Stimulated activated CD4-positive, alpha-beta T cell treated with anti-CD3 and anti-CD28 coated beads, Interleukin-12 subunit alpha, Interleukin-12 subunit beta, amount 100 ng/mL, for 4 hours (primary cell): Measurements from ENCODE around the gene SRMS.
"Not testable (repeated sequence)": the region's sequence is repeated elsewhere in the genome, so short reads cannot be mapped to it uniquely, and the experiment has no call there.

ENCODE experiments used
- DNase-seq: peaks from one replicate; pipeline ENCODE4 v3.0.0-alpha.2; 2020

Gene SRMS

DNA sequence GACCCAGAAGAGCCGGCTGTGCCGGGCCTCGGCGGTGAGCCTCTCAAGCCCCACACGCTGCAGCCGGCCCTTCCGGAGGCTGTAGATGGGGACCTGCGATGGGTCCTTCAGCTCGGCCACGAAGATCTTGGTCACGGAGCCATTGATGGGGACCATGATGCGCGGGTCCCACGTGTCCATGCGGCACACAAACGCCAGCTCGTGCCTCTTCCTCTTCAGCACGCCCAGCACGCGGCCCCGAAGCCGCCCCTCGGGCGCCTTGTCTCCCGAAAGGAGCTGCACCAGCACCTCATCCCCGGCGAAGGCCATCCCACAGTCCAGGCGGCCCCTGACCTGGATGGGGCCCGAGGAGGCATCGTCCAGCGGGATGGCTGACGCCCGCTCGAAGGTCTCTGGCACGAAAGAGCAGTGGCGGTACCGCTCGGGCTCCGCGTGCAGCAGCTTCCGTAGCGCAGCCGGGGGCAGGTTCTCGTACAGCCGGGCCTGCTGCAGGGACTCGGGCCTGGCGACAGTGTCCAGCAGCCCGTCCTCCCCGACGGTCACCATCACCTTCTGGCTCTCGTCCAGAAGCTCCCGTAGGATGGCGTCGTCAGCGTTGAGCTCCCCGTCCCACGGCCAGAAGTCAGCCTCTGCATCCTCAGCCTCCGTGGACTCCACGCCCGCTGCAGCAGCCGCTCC is 17.6 kb upstream of the SRMS start:
- DNase-seq, result no peak

- no peak for DNase-seq
Observed at GRCh38 chr20:63564036-63564810, 16.7 kb upstream of the SRMS start.

DNA sequence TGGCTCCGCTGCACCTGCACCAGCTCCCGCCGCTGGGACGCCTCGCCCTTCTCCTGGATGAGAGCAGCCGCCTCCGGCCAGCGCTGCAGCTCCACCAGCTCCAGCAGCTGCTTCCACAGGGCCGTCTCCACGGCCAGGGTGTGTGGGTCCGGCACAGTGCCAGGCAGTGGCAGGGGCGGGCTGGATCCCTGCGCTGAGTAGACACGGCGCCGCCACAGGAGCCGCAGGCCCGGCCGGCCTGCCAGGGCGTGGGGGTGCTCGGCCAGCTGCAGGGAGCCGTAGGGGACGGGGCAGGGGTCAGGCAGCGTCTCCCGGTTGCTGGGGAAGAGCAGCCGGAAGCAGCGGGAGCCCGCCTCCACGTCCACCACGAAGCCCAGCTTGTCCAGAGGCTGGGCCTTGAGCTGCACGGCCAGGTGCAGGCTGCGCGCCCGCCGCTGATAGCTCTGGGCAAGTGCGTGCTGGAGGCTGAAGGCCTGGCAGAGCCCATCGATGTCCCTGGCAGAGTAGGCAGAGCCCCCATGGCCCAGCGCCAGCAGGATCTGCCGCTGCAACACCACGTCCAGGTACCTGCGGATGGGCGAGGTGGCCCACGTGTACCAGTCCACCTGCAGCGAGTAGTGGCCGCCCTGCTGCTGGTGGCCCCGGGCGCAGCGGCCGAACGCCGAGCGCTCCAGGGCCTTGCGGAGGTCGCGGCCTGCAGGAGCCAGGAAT is 15.8 kb upstream of the SRMS start:
- no peak for DNase-seq

- no peak for DNase-seq
Observed at GRCh38 chr20:63562461-63563224, 15.1 kb upstream of the SRMS start.

DNA sequence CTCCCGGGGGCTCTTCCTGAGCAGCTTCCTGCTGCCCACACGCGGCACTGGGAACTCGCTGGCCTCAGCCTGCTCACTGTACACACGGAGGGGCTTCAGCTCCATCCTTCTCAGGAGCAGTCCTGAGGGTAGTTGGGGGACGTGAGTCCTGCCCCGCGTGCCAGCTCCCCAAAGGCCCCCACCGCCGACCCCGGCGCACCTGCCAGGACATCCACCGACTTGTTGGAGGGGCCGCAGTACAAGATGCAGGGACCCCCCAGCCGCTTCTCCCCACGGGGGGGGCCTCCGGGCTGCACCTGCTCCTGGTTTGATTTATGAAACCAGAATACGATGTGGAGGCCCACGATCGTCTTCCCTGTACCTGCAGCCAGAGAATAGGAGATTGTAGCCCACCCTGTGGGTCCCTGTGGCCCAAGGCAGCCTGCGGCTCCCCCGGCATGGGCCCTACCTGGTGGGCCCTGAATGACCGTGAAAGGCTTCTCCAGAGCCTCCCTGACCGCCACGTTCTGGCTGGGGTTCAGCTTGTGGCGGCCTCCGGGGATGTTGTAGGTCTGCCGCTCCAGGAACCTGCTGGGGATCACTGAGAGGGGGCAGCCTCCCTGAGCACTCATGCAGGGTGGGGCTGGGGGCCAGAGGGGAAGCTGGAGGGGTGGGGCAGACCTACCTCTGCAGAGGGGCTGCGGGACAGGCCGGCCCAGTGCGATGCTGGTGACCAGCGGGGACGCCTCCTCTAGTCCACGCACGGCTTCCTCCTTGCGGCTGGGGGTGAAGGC is 14.3 kb upstream of the SRMS start:
- no peak for DNase-seq

DNA sequence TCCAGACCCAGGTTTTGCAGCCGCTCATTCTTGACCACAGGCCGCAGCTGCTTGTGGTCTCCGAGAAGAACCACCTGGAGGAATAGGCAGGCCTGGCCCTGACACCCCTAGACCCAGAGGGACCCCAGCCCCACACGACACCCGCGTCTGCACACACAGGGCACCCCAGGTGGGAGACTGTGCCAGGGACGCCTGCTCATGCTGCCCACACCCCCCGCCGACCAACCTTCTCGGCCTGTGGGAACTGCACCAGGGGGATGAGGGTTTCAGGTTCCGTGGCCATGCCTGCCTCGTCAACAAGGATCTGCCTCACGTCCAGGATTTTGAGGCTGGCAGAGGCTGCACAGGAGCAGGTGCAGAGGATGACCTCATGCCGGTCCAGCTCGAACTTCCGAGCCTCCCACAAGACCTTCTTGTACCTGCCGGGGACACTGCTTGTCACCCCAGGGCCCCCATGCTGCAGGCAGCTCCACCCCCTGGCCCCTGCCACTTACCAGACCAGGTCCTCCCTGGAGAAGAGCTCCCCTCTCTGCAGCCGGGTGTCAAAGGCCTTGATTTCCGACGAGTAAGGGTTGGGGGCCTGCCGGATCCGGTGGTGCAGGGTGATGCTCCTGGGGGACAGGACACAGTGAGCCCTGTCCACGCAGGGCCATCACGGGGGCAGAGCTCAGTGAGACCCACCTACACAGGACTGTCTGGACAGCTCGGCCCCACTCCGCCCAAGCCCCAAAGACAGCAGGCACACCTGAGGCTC is 13.5 kb upstream of the SRMS start:
- no peak for DNase-seq

DNA sequence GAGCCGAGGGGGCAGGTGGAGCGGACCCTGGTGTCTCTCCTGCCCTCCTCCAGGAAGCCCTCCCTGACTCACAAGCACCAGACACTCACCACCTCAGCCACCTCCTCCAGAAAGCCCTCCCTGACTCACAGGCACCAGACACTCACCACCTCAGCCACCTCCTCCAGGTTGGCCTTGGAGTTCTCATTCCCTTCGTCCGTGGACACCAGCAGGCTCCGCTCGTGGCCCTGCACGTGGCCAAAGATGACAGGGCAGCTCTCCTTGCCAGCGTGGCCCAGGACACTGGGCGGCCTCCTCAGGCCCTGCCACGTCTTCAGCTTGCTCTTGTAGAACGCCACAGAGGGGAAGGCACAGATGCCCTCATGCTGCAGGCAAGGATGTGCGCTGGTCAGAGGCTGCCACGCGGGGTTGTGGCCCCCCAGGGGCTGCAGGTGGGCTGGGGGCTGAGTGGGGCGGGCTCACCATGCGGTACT is 12.8 kb upstream of the SRMS start:
- DNase-seq, result no peak

- not testable (repeated sequence) for DNase-seq
Observed at GRCh38 chr20:63559485-63560332, 12.2 kb upstream of the SRMS start.

- no peak for DNase-seq
Observed at GRCh38 chr20:63558804-63559484, 11.4 kb upstream of the SRMS start.

- DNase-seq, result no peak
Observed at GRCh38 chr20:63557481-63557891, 9.9 kb upstream of the SRMS start.

DNA sequence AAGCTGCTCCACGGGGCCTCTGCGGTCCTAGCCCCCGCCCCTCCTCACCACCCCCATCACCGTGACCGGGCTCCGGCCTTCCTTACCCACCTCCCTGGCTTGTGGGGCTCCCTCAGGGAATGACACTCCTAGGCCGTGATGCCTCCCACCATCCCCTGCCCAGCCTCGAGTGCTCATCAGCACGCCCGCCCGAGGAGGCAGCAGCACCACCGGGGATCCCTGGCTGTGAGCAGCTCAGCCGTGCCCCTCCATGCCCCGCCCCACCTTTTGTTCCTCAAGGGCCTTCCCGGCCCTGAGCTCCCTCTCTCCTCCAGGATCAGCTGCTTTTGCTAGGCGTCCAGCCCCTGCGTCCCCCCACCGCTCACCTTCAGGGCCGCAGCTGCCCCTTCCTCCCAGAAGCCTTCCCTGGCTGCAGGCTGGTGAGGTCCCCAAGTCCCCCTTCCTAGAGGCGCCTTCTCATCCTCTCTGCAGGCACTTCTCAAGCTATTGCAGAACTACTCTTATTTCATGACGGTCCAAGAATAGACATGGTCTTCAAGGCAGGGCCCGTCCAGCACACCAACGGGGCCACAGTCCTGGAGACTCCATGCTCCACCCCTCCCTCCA is 9.4 kb upstream of the SRMS start:
- DNase-seq, result no peak

DNA sequence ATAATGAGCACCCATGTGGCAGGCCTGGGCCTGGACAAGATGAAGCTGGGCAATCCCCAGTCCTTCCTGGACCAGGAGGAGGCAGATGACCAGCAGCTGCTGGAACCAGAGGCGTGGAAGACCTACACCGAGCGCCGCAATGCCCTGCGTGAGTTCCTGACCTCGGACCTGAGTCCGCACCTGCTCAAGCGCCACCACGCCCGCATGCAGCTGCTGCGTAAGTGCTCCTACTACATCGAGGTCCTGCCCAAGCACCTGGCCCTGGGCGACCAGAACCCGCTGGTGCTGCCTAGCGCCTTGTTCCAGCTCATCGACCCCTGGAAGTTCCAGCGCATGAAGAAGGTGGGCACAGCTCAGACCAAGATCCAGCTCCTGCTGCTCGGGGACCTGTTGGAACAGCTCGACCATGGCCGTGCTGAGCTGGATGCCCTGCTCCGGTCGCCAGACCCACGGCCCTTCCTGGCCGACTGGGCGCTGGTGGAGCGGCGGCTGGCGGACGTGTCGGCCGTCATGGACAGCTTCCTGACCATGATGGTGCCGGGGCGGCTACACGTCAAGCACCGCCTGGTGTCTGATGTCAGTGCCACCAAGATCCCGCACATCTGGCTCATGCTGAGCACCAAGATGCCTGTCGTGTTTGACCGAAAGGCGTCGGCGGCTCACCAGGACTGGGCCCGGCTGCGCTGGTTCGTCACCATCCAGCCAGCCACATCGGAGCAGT is 8.3 kb upstream of the SRMS start:
- DNase-seq, result no peak

GRCh38 chr20:63554361-63555278 is 7.1 kb upstream of the SRMS start:
- no peak for DNase-seq

GRCh38 chr20:63553933-63554290 is 6.4 kb upstream of the SRMS start, which contains the start of gene FNDC11:
TSS of gene FNDC11 (plus strand) at chr20:63554159. CDS start at chr20:63555664, 1,505 bp downstream.
- DNase-seq, result peak; percentile 48

- peak; percentile 85 for DNase-seq
Observed at GRCh38 chr20:63553251-63553932, 5.8 kb upstream of the SRMS start.

- no peak for DNase-seq
Observed at GRCh38 chr20:63552481-63553249, 5.1 kb upstream of the SRMS start.
